ENCODE measurements around the gene CYB561. TPM values are rescaled to one million over a fixed set of nuclear protein-coding genes. Genes with fewer than 3 reads are reported as not detected.

The CYB561 gene
- total RNA-seq, 2 donors from 2014 or later = 76.9 to 170 TPM

DNA sequence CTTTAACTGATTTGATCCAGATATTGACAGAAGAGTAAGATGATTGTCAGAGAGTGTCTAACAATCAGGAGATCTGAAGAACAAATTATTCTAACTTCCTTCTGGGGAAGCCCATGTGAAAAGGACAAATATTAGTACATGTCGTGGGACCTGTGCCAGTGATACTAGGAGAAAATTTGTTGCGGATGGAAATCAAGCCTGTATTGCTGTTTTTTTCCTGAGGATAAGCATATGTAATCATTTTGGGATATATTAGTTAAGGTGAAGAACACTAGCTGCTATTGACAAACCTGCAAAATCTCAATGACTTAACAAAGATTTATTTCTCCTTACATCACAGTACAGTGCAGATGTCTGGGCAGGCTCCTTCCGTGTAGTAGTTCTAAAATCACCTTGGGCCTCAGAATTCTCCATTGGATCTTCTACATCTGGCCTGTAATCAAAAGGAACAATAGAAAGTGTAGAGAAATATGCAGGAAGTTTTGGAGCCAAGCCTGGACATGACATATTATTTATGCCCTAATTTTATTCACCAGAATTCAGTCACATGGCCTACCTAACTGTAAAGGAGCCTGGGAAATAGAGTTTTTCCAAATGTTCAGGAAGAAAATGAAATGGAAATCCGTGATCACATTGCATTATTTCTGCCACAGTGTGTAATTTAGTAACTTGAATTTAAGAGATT is 58.3 kb downstream of the CYB561 start:
- intact Hi-C loops (cut with DNase I) = no loop called here
- TF ChIP-seq POLR2A (IDR thresholded peaks at IDR 0.05) = no peak
- no peak for TF ChIP-seq POLR2AphosphoS5 (IDR thresholded peaks at IDR 0.05)
- TF ChIP-seq, protein P1, sequence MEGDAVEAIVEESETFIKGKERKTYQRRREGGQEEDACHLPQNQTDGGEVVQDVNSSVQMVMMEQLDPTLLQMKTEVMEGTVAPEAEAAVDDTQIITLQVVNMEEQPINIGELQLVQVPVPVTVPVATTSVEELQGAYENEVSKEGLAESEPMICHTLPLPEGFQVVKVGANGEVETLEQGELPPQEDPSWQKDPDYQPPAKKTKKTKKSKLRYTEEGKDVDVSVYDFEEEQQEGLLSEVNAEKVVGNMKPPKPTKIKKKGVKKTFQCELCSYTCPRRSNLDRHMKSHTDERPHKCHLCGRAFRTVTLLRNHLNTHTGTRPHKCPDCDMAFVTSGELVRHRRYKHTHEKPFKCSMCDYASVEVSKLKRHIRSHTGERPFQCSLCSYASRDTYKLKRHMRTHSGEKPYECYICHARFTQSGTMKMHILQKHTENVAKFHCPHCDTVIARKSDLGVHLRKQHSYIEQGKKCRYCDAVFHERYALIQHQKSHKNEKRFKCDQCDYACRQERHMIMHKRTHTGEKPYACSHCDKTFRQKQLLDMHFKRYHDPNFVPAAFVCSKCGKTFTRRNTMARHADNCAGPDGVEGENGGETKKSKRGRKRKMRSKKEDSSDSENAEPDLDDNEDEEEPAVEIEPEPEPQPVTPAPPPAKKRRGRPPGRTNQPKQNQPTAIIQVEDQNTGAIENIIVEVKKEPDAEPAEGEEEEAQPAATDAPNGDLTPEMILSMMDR (IDR thresholded peaks at IDR 0.05) = no peak
- 63% methylated on average over 4 of the region's 4 CpGs for WGBS
- no peaks in the 10 kb centered on the region for H3K9me3 ChIP-seq
- no peak for DNase-seq (ENCODE audit: low spot score)
- no peaks in the 10 kb centered on the region for H3K4me1 ChIP-seq (replicated peaks)
- H3K4me3 ChIP-seq = no peak overlapping the region
- no peaks in the 10 kb centered on the region for H3K36me3 ChIP-seq
- H3K27me3 ChIP-seq (replicated peaks; ENCODE audit: insufficient read depth) = no peaks in the 10 kb centered on the region
- H3K27ac ChIP-seq = no peak overlapping the region

DNA sequence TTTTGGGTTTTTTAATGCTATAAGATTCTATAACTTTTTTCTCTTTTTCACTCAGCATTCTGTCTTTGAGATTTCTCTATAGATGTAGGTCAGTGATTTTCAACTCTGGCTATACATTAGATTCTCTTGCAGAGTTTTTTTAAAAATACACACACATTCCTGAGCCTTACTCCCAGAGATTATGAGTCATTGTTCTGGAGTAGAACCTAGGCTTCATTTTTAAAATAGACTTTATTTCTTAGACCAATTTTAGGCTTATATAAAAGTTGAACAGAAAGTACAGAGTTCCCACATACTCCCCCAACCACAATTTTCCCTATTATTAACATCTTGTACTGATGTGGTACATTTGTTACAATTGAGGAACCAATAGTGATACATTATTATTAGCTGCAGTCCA is 63.3 kb downstream of the CYB561 start:
- no peak overlapping the region for H3K4me3 ChIP-seq
- H3K27me3 ChIP-seq (replicated peaks; ENCODE audit: insufficient read depth) = no peaks in the 10 kb centered on the region
- no peaks in the 10 kb centered on the region for H3K4me1 ChIP-seq (replicated peaks)
- H3K9me3 ChIP-seq = no peaks in the 10 kb centered on the region
- intact Hi-C loops (cut with DNase I) = no loop called here
- TF ChIP-seq, protein P1 (IDR thresholded peaks at IDR 0.05) = no peak
- TF ChIP-seq POLR2A (IDR thresholded peaks at IDR 0.05) (no peak), POLR2AphosphoS5 (IDR thresholded peaks at IDR 0.05) (no peak)
- DNase-seq (ENCODE audit: low spot score) = no peak
- H3K27ac ChIP-seq = no peak overlapping the region
- no peaks in the 10 kb centered on the region for H3K36me3 ChIP-seq

Small RNAs within 50 kb of the gene (small RNA-seq; reads per million reads assigned to genes)
- gene AC005828.6 = 0 reads per million in 2 donors

Other genes starting within 250 kb of the CYB561 start
- gene ACE, start 30.8 kb upstream of the CYB561 start, total RNA-seq = 10 to 100 TPM; 42.8 to 54.6 TPM
- 10 to 100 TPM in 1 of 2 donors, 1 to 10 TPM in 1; 8.1 to 22.4 TPM for gene KCNH6, start 77.1 kb upstream of the CYB561 start, total RNA-seq
- gene DCAF7, start 104.2 kb upstream of the CYB561 start, total RNA-seq = 10 to 100 TPM; 48.9 to 68.6 TPM
- 10 to 100 TPM; 12.8 to 17.4 TPM for gene TACO1, start 154.6 kb upstream of the CYB561 start, total RNA-seq
- 10 to 100 TPM; 44.0 to 72.0 TPM for gene MAP3K3, start 176.1 kb upstream of the CYB561 start, total RNA-seq